Upper lobe of right lung (tissue), 1 donor: ENCODE results near the gene MSH2. TPM values are rescaled to one million over a fixed set of nuclear protein-coding genes. Genes with fewer than 3 reads are reported as not detected.

Experiments used
- ATAC-seq: fragments of 200-7000 bp; cut with Tn5 transposase; one replicate; pipeline ENCODE4 v1.9.1; 2020; ENCODE audit warnings: mild to moderate bottlenecking, moderate library complexity
- DNase-seq: peaks from one replicate; pipeline ENCODE4 v3.0.0-alpha.2; 2020
- H3K27ac ChIP-seq: fragments of 200-600 bp; one replicate; pipeline ENCODE4 v1.8.0; 2022
- H3K27me3 ChIP-seq: fragments of 200-600 bp; one replicate; pipeline ENCODE4 v1.8.0; 2022; ENCODE audit warnings: mild to moderate bottlenecking
- H3K36me3 ChIP-seq: fragments of 200-600 bp; one replicate; pipeline ENCODE4 v1.8.0; 2022
- H3K4me1 ChIP-seq: fragments of 200-600 bp; one replicate; pipeline ENCODE4 v1.8.0; 2022
- H3K4me3 ChIP-seq: fragments of 200-600 bp; one replicate; pipeline ENCODE4 v1.8.0; 2022; ENCODE audit warnings: mild to moderate bottlenecking
- H3K9me3 ChIP-seq: fragments of 200-600 bp; one replicate; pipeline ENCODE4 v1.8.0; 2022
- intact Hi-C: fragments of 100-400 bp; cut with DNase I; formaldehyde crosslinking; loops from one replicate; pipeline ENCODE4 v1.11.0; 2022
- total RNA-seq: library from RNA; stranded (reverse); fragmentation: NEBNext Ultra II Directional; extraction: Animal tissue kit (Norgen Biotek cat#: 25700); gene quantifications from one replicate; pipeline ENCODE4 v1.2.1, GENCODE V29; 2021
- TF ChIP-seq, protein P1 (sequence below): fragments of 200-600 bp; IDR thresholded peaks from one replicate; pipeline ENCODE4 v1.8.0; 2022; ENCODE audit warnings: antibody characterized with exemption
- donor health status: DM: no; HTN: yes; CAD: no; lungs with severe emphysema.

The MSH2 gene
- total RNA-seq, 1 donor from 2014 or later = 13.3 TPM

DNA sequence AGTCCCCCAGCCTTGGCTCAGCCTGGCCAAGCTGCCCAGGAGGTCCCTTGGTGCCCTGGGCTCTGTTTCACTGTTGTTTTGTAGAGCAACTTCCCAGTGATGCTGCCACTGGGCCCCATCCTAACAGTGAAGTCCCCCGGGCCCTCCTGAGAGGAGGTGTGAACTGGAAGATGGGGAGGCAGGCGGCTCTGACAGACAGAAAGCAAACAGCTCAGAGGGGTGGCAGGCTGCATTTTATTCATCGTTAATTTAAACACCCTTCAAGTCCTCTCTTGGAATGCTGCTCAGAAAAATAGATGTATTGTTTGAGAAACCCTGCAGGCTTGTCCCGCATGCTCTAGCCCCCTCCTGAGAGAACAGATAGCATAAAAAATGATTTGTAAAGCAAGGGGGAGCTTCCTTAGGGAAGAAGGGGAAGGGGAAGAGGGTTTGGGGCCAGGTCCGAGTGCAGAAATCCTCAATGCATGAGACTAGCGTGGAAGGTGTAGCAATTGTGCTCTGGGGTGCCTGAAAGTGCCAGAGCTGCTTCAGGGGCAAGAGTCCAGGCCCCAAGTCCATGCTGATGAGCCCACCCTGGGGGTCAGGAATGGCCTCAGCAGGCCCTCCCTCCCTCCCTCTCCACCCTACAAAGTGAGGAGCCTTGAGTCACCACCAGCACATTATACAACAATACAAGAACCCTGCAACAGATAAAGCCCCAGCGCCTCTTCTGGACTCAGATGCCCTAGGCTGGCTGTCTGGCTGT lies 113.6 kb downstream of the MSH2 start:
- ATAC-seq = no peak
- H3K4me3 ChIP-seq = no peak overlapping the region

DNA sequence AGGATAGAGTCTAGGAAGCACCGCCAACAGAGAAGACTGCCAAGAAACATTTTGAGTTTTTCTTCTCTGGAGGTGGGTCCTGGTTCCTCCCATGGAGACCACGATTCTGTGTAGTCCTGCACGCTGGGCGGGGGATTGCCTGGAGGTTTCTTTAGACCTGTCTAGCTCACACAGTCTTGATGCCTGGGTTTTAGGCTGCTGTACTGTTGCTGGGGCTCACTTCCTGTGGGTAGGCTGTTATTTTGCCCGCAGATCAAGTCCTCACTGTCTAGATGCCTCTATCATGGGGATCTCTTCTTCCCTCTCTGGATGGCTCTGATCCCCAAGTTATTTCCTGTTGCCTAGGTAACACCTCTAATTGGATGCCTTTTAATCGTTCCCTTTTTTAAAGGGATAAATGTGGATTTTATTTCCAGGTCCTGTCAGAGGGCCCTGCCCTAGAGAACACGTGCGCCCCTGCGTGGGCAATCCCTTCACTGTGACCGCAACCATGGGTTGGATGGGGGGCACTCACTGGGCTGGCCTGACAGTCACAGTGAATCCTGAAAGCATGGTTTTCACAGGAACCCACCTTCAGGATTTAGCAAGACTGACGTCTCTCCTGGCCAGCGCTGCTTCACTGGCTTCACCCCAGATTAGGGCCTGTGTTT lies 115.7 kb downstream of the MSH2 start:
- ATAC-seq (no peak), DNase-seq (no peak)
- TF ChIP-seq, protein P1, sequence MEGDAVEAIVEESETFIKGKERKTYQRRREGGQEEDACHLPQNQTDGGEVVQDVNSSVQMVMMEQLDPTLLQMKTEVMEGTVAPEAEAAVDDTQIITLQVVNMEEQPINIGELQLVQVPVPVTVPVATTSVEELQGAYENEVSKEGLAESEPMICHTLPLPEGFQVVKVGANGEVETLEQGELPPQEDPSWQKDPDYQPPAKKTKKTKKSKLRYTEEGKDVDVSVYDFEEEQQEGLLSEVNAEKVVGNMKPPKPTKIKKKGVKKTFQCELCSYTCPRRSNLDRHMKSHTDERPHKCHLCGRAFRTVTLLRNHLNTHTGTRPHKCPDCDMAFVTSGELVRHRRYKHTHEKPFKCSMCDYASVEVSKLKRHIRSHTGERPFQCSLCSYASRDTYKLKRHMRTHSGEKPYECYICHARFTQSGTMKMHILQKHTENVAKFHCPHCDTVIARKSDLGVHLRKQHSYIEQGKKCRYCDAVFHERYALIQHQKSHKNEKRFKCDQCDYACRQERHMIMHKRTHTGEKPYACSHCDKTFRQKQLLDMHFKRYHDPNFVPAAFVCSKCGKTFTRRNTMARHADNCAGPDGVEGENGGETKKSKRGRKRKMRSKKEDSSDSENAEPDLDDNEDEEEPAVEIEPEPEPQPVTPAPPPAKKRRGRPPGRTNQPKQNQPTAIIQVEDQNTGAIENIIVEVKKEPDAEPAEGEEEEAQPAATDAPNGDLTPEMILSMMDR = no peak
- H3K36me3 ChIP-seq = no peaks in the 10 kb centered on the region
- H3K4me3 ChIP-seq = no peak overlapping the region
- no peaks in the 10 kb centered on the region for H3K4me1 ChIP-seq
- peaks cover 9% of the 10 kb centered on the region for H3K27me3 ChIP-seq
- H3K9me3 ChIP-seq = no peaks in the 10 kb centered on the region
- H3K27ac ChIP-seq = no peak overlapping the region
- intact Hi-C loops = no loop called here

More for the DNA sequence above, 113.6 kb downstream of the MSH2 start:
- Histone ChIP-seq H3K4me1 (no peaks in the 10 kb centered on the region), H3K36me3 (no peaks in the 10 kb centered on the region), H3K9me3 (no peaks in the 10 kb centered on the region), H3K27ac (no peak overlapping the region), H3K27me3 (peaks cover 9% of the 10 kb centered on the region)
- intact Hi-C loops = no loop called here
- TF ChIP-seq, protein P1 = no peak
- DNase-seq = no peak

DNA sequence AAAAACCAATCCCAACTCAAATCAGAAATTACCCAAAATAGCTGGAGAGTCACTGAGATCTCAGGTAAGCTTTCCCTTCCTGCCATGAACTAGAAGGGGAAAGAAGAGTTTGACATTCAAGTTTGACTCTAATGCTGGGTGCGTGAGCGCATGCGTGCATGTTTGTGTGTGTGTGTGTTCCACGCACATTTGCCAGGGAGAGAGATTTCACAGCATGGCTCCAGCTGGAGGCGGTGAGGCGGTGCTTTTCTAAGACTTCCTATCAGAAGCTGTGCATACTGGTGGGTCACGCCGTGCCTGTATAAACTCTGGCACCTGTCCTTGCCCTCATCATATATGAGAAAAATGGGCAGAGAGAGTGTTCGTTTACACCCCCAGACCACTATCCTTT lies 116.2 kb downstream of the MSH2 start:
- H3K27ac ChIP-seq = no peak overlapping the region
- no peaks in the 10 kb centered on the region for H3K36me3 ChIP-seq
- H3K4me1 ChIP-seq = no peaks in the 10 kb centered on the region
- intact Hi-C loops = no loop called here
- H3K4me3 ChIP-seq = no peak overlapping the region
- TF ChIP-seq, protein P1 = no peak
- ATAC-seq (no peak), DNase-seq (no peak)
- peaks cover 9% of the 10 kb centered on the region for H3K27me3 ChIP-seq
- no peaks in the 10 kb centered on the region for H3K9me3 ChIP-seq

DNA sequence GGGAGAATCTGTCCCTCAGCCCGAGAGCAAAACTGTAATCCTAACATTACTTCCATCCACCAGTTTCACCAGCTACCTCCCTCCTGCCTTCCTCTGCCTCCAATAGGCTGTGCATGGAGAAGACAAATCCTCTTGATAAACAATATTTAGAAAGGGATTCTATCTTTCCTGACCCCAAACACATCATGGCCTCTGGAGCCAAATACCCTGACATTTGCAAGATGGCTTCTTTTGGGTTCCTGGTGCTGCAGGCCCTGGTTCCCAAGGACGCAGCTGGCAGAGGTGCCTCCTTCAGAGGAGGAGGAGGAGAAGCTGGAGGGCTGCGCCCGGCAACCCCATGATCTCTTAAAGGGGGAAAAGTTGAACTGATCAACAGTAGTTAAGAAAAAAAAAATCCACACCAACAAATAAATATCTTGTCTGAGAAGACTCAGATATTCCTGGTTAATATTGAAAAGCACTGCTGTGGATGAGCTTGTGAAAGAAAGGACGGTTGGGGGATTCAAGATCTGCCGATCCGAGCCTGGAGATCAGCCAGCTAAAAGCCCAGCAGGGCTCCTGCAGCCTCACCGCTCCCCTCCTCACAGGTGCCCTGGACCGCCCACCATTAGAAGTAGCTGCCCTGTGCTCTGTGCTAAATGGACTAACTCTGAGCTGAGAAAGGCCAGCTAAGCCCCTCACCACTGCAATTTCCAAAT lies 116.8 kb downstream of the MSH2 start:
- Histone ChIP-seq H3K4me1 (no peaks in the 10 kb centered on the region), H3K27ac (no peak overlapping the region), H3K9me3 (no peaks in the 10 kb centered on the region), H3K27me3 (peaks cover 9% of the 10 kb centered on the region), H3K36me3 (no peaks in the 10 kb centered on the region), H3K4me3 (no peak overlapping the region)
- ATAC-seq (no peak), DNase-seq (no peak)
- intact Hi-C loops = no loop called here
- TF ChIP-seq, protein P1 = no peak

DNA sequence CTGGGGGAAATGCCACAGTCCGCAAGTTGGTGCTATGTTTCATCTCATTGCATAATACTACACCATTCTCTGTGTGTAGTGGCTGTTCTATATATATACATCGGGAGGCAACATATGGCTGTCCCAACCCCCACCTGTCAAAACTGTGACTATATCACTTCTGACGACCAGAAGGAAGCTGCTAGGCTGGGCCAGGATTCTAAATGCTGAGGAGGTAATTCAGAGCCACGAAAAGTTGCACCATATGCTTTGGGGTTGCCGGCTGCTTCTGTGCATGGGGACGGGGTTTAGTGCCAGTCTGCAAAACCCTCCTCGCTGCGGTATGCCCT lies 117.3 kb downstream of the MSH2 start:
- TF ChIP-seq, protein P1 = no peak
- Histone ChIP-seq H3K9me3 (no peaks in the 10 kb centered on the region), H3K4me3 (no peak overlapping the region), H3K27ac (no peak overlapping the region), H3K4me1 (no peaks in the 10 kb centered on the region), H3K27me3 (peaks cover 9% of the 10 kb centered on the region), H3K36me3 (no peaks in the 10 kb centered on the region)
- intact Hi-C loops = no loop called here
- ATAC-seq (no peak), DNase-seq (no peak)
